Fibroblast of lung (primary cell): Measurements from ENCODE around the gene TRAF6. TPM values are rescaled to one million over a fixed set of nuclear protein-coding genes. Genes with fewer than 3 reads are reported as not detected.
A peak's percentile ranks its signal among the peaks of the same experiment; 100 is the strongest.

Source experiments
- DNase-seq, 2 donors: peaks; one replicate each; pipeline versions ENCODE4 v3.0.0 to v3.0.0-alpha.2; 2010; ENCODE audit warnings: low read depth in 2 of 2
- H2AFZ ChIP-seq: 2 replicates; pipeline ENCODE4 v1.5.1; 2012; ENCODE audit warnings: low read length, control low read depth, inconsistent platforms
- H3K27ac ChIP-seq: 2 replicates; pipeline ENCODE4 v1.5.1; 2011; ENCODE audit warnings: low read length, control low read depth; ENCODE audit not compliant: insufficient read depth
- H3K27me3 ChIP-seq: 2 replicates; pipeline ENCODE4 v1.5.1; 2011; ENCODE audit warnings: mild to moderate bottlenecking, low read length; ENCODE audit not compliant: control insufficient read depth, insufficient read depth
- H3K36me3 ChIP-seq: 2 replicates; pipeline ENCODE4 v1.5.1; 2011; ENCODE audit warnings: low read length; ENCODE audit not compliant: control insufficient read depth, insufficient read depth
- H3K4me1 ChIP-seq: 2 replicates; pipeline ENCODE4 v1.5.1; 2011; ENCODE audit warnings: low read length; ENCODE audit not compliant: control insufficient read depth, insufficient read depth; ENCODE audit errors: extremely low read depth
- H3K4me2 ChIP-seq: 2 replicates; pipeline ENCODE4 v1.5.1; 2011; ENCODE audit warnings: low read length, control low read depth; ENCODE audit not compliant: insufficient read depth; ENCODE audit errors: extremely low read depth
- H3K4me3 ChIP-seq, 4 experiments: fragments of 200-600 bp in 1 of 4; sonication (generic) in 1 of 4; replicated peaks in 1 of 4; 2 replicates each; pipeline ENCODE4 v1.5.1; 2011 to 2016; ENCODE audit warnings: low read length in 4 of 4, low read depth in 3 of 4, mild to moderate bottlenecking in 3 of 4, control low read depth in 2 of 4, inconsistent platforms in 1 of 4, mixed read lengths in 1 of 4; ENCODE audit not compliant: insufficient read depth in 1 of 4; ENCODE audit errors: control extremely low read depth in 1 of 4
- H3K79me2 ChIP-seq: 2 replicates; pipeline ENCODE4 v1.5.1; 2012; ENCODE audit warnings: mild to moderate bottlenecking, low read length, inconsistent platforms; ENCODE audit not compliant: control insufficient read depth, insufficient read depth
- H3K9ac ChIP-seq: 2 replicates; pipeline ENCODE4 v1.5.1; 2011; ENCODE audit warnings: mild to moderate bottlenecking, low read length, control low read depth; ENCODE audit not compliant: insufficient read depth
- H3K9me3 ChIP-seq: 2 replicates; pipeline ENCODE4 v1.5.1; 2012; ENCODE audit warnings: low read depth, low read length; ENCODE audit not compliant: control insufficient read depth, insufficient read depth
- H4K20me1 ChIP-seq: 2 replicates; pipeline ENCODE4 v1.5.1; 2011; ENCODE audit warnings: low read length; ENCODE audit not compliant: control insufficient read depth, insufficient read depth; ENCODE audit errors: extremely low read depth
- EZH2 ChIP-seq: IDR thresholded peaks from 2 replicates; pipeline ENCODE4 v1.5.1; 2012; ENCODE audit warnings: low read length, control low read depth, mild to moderate bottlenecking; ENCODE audit errors: missing control alignments
- polyA plus RNA-seq, 2 donors: library from polyadenylated mRNA; depleted of rRNA in 1 of 2; stranded (reverse) in 1 of 2; unstranded in 1 of 2; fragments of >200 nt; gene quantifications; 2 replicates each; pipeline ENCODE4 v1.2.1, GENCODE V29; 2011 to 2012; ENCODE audit warnings: missing spikeins in 1 of 2
- total RNA-seq: library from RNA; depleted of rRNA; stranded (reverse); fragments of >200 nt; gene quantifications from 2 replicates; pipeline ENCODE4 v1.2.1, GENCODE V29; 2014
- TF ChIP-seq, protein P1 (sequence below), 2 donors: IDR thresholded peaks in 1 of 2; conservative IDR thresholded peaks in 1 of 2; 1 replicate in 1 of 2; 2 replicates in 1 of 2; pipeline ENCODE4 v1.5.1; 2011 to 2012; ENCODE audit warnings: low read length in 2 of 2, control low read depth in 1 of 2, inconsistent platforms in 1 of 2, low read depth in 1 of 2, mild to moderate bottlenecking in 1 of 2

TRAF6 gene
- total and polyA plus RNA-seq, 2 donors (not counting 1 experiment from before 2014, with no cell fraction given) = 6.6 to 9.0 TPM

DNA sequence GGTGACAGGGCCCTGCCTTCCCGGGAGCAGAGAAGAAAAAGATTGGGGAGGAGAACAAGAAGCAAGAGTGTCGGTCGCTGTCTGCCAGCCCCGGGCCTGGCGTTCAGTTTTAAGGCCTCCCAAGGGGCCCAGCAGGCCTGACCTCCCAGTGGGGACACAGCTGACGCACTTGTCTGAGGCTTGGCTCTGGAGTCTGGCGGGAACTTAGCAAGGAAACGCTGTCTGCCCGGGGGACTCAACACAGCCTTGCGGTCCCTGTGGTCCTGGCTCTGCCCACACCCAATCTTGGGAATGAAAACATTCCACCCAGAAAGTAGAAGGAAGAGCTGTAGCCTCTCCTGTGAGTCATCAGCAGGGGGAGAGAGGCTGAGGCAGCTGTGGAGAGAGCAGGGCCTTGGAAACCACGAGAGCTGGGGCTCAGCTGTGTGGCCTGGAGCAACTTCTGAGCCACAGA lies 54.4 kb downstream of the TRAF6 start:
- no peaks in the 10 kb centered on the region for H3K79me2 ChIP-seq
- H3K27me3 ChIP-seq = no peaks in the 10 kb centered on the region
- peaks cover 17% of the 10 kb centered on the region for H3K4me1 ChIP-seq
- H4K20me1 ChIP-seq = no peaks in the 10 kb centered on the region
- peak overlapping the region; percentile 47 for H3K9ac ChIP-seq
- H3K4me2 ChIP-seq = peak overlapping the region; percentile 40
- no peaks in the 10 kb centered on the region for H3K36me3 ChIP-seq
- no peaks in the 10 kb centered on the region for H3K9me3 ChIP-seq
- TF ChIP-seq EZH2 = no peak
- TF ChIP-seq, protein P1, sequence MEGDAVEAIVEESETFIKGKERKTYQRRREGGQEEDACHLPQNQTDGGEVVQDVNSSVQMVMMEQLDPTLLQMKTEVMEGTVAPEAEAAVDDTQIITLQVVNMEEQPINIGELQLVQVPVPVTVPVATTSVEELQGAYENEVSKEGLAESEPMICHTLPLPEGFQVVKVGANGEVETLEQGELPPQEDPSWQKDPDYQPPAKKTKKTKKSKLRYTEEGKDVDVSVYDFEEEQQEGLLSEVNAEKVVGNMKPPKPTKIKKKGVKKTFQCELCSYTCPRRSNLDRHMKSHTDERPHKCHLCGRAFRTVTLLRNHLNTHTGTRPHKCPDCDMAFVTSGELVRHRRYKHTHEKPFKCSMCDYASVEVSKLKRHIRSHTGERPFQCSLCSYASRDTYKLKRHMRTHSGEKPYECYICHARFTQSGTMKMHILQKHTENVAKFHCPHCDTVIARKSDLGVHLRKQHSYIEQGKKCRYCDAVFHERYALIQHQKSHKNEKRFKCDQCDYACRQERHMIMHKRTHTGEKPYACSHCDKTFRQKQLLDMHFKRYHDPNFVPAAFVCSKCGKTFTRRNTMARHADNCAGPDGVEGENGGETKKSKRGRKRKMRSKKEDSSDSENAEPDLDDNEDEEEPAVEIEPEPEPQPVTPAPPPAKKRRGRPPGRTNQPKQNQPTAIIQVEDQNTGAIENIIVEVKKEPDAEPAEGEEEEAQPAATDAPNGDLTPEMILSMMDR (conservative IDR thresholded peaks at IDR 0.05 in 1 of 2, IDR thresholded peaks at IDR 0.05 in 1 of 2; ENCODE audit: low read depth in 1 of 2, low read length in 2 of 2) = peak in 1 of 2 donors; percentile 10
- peak overlapping the region; percentile 58 for H2AFZ ChIP-seq
- DNase-seq = peak; percentile 98 to 100
- peak overlapping the region; percentile 69 for H3K27ac ChIP-seq
- H3K4me3 ChIP-seq = no peak overlapping the region

DNA sequence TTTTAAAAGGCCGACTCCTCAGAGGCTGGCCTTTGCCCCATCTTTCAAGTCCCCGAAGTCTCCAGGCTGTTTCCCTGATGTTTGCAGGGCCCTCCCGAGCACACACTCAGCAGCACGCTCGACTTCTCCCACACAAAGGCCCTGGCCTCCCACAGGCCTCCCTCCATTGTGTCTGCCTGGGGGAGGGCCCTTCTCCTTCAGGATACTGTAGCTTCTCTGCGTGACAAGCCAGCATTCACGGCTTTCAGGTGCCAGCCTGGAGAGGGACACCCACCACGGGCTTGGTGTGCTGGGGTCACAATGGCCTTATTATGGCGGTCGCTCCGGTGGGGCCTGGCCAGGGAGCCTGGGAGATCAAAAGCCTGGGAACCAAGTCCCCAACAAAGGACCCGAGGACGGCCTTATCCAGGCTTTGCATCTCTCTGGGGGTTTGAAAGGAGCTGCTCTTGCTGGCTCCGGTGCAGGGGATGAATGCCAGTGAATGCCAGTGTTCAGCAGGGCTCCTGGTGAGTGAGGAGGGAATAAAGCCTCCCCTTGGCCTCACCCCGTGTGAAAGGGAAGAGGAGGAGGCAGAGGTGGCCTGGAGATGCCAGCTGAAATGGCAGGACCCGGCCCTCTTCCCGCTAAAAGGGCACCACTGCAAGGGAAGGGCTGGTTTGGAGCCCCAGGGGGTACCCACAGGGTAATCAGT lies 55.0 kb downstream of the TRAF6 start:
- Histone ChIP-seq H4K20me1 (no peaks in the 10 kb centered on the region), H3K27ac (peak overlapping the region; percentile 69), H3K27me3 (no peaks in the 10 kb centered on the region), H2AFZ (peak overlapping the region; percentile 58), H3K4me3 (no peak overlapping the region), H3K4me1 (peaks cover 17% of the 10 kb centered on the region), H3K9me3 (no peaks in the 10 kb centered on the region), H3K36me3 (no peaks in the 10 kb centered on the region), H3K9ac (peak overlapping the region; percentile 47), H3K4me2 (peak overlapping the region; percentile 40), H3K79me2 (no peaks in the 10 kb centered on the region)
- TF ChIP-seq EZH2 = no peak
- TF ChIP-seq, protein P1 (conservative IDR thresholded peaks at IDR 0.05 in 1 of 2, IDR thresholded peaks at IDR 0.05 in 1 of 2; ENCODE audit: low read depth in 1 of 2, low read length in 2 of 2) = no peak
- peak in 1 of 2 donors; percentile 50 for DNase-seq

DNA sequence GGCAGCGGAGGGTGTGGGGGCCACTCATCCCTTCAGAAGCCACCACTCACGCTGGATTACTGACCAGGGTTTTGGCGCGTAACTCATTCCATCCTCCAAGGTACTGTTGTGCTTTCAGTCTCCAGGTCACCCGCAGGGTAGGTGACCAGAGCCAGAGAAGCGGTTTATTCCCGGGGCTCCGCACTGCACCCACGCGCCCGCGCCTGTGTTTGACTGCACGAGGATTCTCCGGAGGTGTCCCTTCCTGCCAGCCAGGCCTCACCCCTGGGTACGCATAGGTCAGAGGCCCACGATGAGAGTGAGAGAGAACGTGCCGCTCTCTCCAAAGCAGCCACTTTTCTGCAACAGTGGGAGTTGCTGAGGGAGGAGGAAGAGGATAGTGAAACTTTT lies 55.5 kb downstream of the TRAF6 start:
- DNase-seq = no peak
- Histone ChIP-seq H3K9me3 (no peaks in the 10 kb centered on the region), H3K4me2 (no peak overlapping the region), H3K27me3 (no peaks in the 10 kb centered on the region), H3K27ac (no peak overlapping the region), H3K36me3 (no peaks in the 10 kb centered on the region), H3K79me2 (no peaks in the 10 kb centered on the region), H3K4me1 (peaks cover 19% of the 10 kb centered on the region), H2AFZ (peak overlapping the region; percentile 58), H3K4me3 (no peak overlapping the region), H4K20me1 (no peaks in the 10 kb centered on the region), H3K9ac (no peak overlapping the region)
- TF ChIP-seq, protein P1 (conservative IDR thresholded peaks at IDR 0.05 in 1 of 2, IDR thresholded peaks at IDR 0.05 in 1 of 2; ENCODE audit: low read depth in 1 of 2, low read length in 2 of 2) = no peak
- TF ChIP-seq EZH2 = no peak
